ENCODE measurements around the gene EYA4. TPM values are rescaled to one million over a fixed set of nuclear protein-coding genes. Genes with fewer than 3 reads are reported as not detected.

The EYA4 gene
- total RNA-seq, 1 donor from 2014 or later: 0.17 TPM

- no peak for DNase-seq (ENCODE audit: low spot score)
Measured at GRCh38 chr6:133348846-133349245, 107.7 kb downstream of the EYA4 start.

DNA sequence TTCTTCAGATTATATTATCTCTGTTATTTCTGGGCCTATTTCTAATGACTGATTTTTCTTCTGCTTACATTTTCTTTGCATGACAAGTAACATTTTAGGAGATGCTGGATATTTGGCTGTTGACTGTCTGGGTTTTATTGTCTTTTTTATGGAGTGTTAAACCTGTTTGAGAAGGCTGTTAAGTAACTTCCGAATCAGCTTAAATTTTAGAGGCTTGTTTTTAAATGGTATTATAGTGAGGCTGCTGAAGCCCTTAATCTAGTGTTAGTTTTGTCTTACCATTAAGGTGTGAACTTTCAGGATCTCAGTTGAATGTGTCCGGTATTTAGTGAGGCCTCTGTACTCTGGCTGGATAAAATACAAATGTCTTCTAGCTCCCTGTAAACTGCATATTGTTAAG lies 109.8 kb downstream of the EYA4 start:
- no peak for DNase-seq (ENCODE audit: low spot score)

DNA sequence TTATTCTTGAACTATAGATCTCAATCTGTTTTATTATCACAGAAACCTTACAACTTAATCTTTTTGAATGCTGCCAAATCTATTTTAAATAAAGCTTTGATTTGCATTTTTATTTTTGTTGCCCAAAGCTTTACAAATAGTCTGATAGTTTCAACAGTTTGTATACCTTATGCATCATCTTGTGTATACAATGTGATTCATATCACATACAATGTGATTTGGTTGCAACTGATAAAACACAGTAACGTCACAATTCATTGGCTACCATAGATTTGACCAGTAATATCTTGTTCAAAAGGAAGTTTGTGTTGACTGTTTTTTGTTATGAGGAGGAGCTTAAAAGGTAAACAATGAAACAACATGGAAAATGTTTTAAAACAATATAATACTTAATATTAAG lies 110.9 kb downstream of the EYA4 start:
- no peak for DNase-seq (ENCODE audit: low spot score)

GRCh38 chr6:133353061-133353460 lies 111.9 kb downstream of the EYA4 start:
- DNase-seq (ENCODE audit: low spot score): no peak

DNA sequence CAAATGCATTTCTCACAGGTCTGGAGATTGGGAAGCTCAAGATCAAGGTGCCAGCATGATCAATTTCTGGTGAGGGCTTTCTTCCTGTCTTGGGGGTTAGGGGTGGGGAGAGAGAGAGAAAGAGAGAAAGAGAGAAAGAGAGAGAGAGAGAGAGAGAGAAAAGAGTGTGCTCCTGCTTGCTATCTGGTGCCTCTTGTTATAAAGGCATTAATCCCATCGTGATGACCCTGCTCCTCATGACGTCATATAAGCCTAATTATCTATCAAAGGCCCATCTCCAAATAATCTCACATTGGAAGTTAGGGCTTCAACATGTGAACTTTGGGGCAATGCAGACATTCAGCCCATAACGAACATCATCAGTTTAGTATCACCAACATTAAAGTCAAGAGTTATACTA lies 114.8 kb downstream of the EYA4 start:
- no peak for DNase-seq (ENCODE audit: low spot score)

GRCh38 chr6:133358574-133359150 lies 117.5 kb downstream of the EYA4 start:
- no peak for DNase-seq (ENCODE audit: low spot score)

GRCh38 chr6:133359256-133359655 lies 118.1 kb downstream of the EYA4 start:
- DNase-seq (ENCODE audit: low spot score): no peak

DNA sequence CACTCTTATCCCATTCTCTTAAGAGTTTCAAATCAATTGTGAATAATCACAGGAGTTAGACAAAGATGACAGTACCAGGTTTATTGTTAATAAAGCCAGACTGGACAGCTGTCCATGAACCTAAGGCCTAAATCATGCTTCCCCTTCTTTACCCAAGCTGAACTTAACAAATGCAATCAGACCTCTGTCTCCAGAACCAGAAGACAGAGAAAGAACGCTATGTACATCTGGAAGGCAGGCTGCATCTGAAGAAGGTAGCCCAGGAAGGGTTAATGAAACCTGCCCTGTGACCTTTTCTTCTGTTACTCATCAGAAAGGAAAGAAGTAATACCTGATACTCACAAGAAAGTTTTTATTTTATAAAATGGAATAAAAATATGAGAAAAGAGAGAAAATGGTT lies 118.6 kb downstream of the EYA4 start:
- no peak for DNase-seq (ENCODE audit: low spot score)

- no peak for DNase-seq (ENCODE audit: low spot score)
Measured at GRCh38 chr6:133360194-133360593, 119.0 kb downstream of the EYA4 start.

GRCh38 chr6:133362813-133363212 lies 121.7 kb downstream of the EYA4 start:
- no peak for DNase-seq (ENCODE audit: low spot score)

GRCh38 chr6:133368664-133369063 lies 127.5 kb downstream of the EYA4 start:
- no peak for DNase-seq (ENCODE audit: low spot score)

- no peak for DNase-seq (ENCODE audit: low spot score)
Measured at GRCh38 chr6:133369773-133370272, 128.7 kb downstream of the EYA4 start.

- no peak for DNase-seq (ENCODE audit: low spot score)
Measured at GRCh38 chr6:133376743-133377142, 135.6 kb downstream of the EYA4 start.

DNA sequence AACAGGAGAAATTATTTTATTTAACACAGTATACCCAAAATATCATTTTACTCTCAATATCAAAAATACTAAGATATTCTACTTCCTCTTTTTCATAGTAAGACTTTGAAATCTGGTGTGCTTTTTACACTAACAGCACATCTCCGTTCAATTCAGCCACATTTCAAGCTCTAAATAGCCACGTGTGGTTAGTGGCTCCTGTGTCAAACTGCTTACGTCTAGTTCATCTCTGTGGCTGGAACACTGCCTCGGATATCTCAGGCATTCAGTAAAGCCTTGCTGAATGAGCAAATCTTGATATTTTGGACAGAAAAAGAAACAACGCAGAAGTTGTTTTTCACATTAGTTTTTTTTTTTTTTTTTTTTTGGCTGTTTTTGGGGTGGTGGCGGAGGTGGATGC lies 136.1 kb downstream of the EYA4 start:
- no peak for DNase-seq (ENCODE audit: low spot score)

- no peak for DNase-seq (ENCODE audit: low spot score)
Measured at GRCh38 chr6:133380047-133380446, 138.9 kb downstream of the EYA4 start.

DNA sequence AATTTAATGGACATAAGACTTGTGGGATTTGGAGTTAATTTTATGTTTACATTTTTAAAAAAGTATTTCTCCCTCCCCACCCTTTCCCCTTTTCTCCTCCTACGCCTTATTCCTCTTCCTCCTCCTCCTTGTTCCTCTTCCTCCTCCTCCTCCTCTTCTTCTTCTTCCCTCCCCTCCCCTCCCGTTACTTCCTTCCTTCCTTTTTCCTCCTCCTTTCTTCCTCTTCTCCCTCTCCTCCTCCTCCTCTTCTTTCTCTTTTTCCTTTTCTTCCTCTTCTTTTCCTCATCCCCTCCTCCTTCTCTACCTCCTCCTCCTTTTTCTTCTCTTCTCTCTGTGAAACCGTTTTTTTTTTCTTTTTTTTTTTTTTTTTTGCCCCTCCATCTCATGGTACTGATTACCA lies 139.6 kb downstream of the EYA4 start:
- DNase-seq (ENCODE audit: low spot score): no peak

DNA sequence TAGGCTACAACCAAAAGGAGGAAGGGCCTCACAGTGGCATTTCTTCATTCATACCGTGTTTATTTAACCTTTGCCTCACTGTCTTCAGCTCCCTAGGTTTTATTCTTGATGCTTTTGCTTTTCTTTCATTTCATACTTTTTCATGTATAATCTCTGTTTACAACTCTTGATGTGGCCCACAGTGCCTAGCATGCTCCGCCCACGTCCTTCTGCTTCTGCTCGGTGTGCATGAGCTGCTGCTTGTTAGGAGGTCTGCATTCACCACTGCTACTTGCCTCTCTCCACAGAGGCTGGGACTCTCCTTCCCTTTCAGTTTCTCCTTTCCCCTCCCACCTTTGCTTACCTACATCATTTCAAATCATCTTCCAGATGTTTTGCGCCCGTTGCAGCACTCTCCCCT lies 147.6 kb downstream of the EYA4 start:
- DNase-seq (ENCODE audit: low spot score): no peak

DNA sequence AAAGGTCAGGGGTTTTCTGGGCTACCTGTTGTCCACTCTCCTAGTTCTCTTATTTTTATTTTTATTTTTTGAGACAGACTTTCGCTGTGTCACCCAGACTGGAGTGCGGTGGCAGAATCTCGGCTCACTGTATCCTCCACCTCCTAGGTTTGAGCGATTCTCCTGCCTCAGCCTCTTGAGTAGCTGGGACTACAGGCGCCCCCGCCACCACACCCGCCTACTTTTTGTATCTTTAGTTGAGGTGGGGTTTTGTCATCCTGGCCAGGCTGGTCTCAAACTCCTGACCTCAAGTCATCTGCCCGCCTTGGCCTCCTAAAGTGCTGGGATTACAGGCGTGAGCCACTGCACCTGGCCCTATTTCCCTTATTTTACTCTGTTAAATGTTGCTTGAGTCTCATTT lies 149.0 kb downstream of the EYA4 start:
- DNase-seq (ENCODE audit: low spot score): no peak

GRCh38 chr6:133392015-133392414 lies 150.9 kb downstream of the EYA4 start:
- DNase-seq (ENCODE audit: low spot score): no peak

DNA sequence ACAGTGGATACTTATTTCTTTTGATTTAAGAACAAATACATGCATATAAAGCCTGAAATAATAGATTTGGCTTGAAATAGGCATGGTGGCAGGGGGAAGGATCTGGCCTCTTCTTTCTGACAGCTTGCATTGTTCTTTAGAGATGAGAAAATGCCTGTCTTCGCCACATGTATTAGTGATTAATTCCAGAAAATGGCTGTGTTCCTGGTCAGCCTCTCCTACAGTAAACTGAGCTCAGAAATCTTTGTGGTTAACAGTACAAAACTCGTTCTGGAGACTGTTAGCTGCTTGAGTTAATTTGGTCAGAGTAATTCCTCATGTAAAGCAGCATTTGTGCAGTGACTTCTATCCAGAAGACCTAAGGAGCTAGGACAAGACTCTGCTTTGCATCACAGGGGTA lies 151.5 kb downstream of the EYA4 start:
- DNase-seq (ENCODE audit: low spot score): no peak

GRCh38 chr6:133393891-133394290 lies 152.7 kb downstream of the EYA4 start:
- DNase-seq (ENCODE audit: low spot score): no peak

- DNase-seq (ENCODE audit: low spot score): no peak
Measured at GRCh38 chr6:133394630-133395029, 153.5 kb downstream of the EYA4 start.

DNA sequence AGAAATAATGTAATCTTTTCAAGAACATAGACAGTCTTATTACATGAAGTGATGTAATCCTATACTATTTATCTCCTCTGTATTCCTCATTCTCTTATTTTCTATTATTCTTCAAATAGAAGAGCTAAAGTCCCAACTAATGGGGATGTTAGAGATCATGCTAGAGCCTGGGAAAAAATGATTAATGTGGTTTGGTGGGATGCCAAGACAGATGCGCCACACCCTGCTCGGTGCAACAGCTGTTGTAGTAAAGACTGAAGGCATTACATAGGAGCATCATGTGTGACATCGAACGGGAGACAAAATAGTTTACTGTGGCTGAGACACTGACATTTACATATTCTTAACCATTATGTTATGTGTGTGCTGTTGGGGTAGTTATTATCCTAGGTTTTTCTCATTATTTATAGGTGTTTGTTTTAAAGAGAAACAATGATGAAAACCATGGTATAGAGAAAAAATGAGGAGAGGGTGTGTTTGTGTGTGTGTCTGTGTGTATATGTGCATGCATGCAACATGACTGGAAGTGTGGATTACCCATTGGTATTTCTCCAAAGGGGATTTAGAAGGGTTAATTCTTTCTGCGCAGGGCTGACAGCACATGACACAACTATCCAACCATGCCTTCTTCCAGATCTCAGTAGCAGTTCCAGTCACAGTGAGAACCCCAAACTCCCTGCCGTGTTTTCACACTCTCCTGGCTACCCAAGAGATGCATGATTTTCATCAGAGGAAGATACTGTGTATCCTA lies 155.3 kb downstream of the EYA4 start:
- no peak for DNase-seq (ENCODE audit: low spot score)

DNA sequence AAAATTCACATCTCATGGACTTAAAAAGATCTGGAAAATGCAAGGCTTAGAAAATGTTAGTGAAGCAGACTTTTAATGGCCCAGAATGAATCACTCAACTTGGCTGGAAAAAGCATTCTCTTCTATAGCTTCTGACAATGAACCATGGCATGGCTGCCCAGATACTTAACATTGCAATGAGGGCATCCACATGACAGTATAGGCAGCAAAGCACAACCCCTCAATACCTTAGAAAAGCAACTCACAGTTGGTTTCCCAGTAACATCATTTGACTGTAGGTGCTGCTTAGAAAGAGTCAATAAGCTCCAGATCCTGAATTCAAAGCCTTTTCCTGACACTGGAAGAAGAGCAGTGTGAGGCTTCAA lies 155.8 kb downstream of the EYA4 start:
- no peak for DNase-seq (ENCODE audit: low spot score)

All from mucosa of gallbladder (tissue), 1 donor.